Adrenal gland (tissue), 5 donors: ENCODE data around the gene GLDN.

Experiments
- CTCF ChIP-seq, 6 experiments: fragments of 450-650 bp in 4 of 6; fragments of 200-600 bp in 2 of 6; sonication (generic) in 1 of 6; IDR thresholded peaks; 1 replicate in 5 of 6; 2 replicates in 1 of 6; pipeline versions ENCODE4 v1.5.1 to v1.8.0; 2016 to 2021; ENCODE audit warnings: antibody characterized with exemption in 6 of 6, mild to moderate bottlenecking in 2 of 6, moderate library complexity in 1 of 6
- POLR2A ChIP-seq, 2 donors: fragments of 450-650 bp; IDR thresholded peaks; one replicate each; pipeline ENCODE4 v1.6.1; 2017; ENCODE audit warnings: antibody characterized with exemption in 2 of 2, mild to moderate bottlenecking in 2 of 2, moderate library complexity in 1 of 2
- donor health status: DM: no; HTN: no; CAD: no.

GRCh38 chr15:51359981-51360380 lies 18.5 kb downstream of the GLDN start:
- TF ChIP-seq POLR2A (IDR thresholded peaks at IDR 0.05) (no peak), CTCF (IDR thresholded peaks at IDR 0.05) (no peak)
